Muscle of arm (tissue), 12 donors: ENCODE measurements around the gene SNAP23. TPM values are rescaled to one million over a fixed set of nuclear protein-coding genes. Genes with fewer than 3 reads are reported as not detected.
A peak's percentile ranks its signal among the peaks of the same experiment; 100 is the strongest.

ENCODE experiments used
- DNase-seq: peaks from one replicate; pipeline ENCODE4 v3.0.0-alpha.2; 2013
- polyA plus RNA-seq, 12 donors: library from polyadenylated mRNA; unstranded; fragments of 120-200 nt; gene quantifications; one replicate each; pipeline ENCODE4 v1.2.1, GENCODE V29; 2013; ENCODE audit not compliant: insufficient read length in 12 of 12

Gene SNAP23
- polyA plus RNA-seq, 12 donors: 49.2 to 100 (median 63.7) TPM; not detected in 1

GRCh38 chr15:42491539-42492225 lies 3.8 kb upstream of the SNAP23 start:
- DNase-seq: no peak

GRCh38 chr15:42493679-42494078 lies 1.8 kb upstream of the SNAP23 start:
- no peak for DNase-seq

- DNase-seq: peak; percentile 76
Measured at GRCh38 chr15:42494998-42495360, 455 bp upstream of the SNAP23 start.

GRCh38 chr15:42498212-42499068 lies 3.0 kb downstream of the SNAP23 start:
- no peak for DNase-seq

- DNase-seq: no peak
Measured at GRCh38 chr15:42499858-42500609, 4.6 kb downstream of the SNAP23 start.

GRCh38 chr15:42502477-42502876 lies 7.0 kb downstream of the SNAP23 start:
- no peak for DNase-seq

GRCh38 chr15:42503825-42504224 lies 8.4 kb downstream of the SNAP23 start:
- DNase-seq: no peak

GRCh38 chr15:42504631-42505030 lies 9.2 kb downstream of the SNAP23 start:
- no peak for DNase-seq

- DNase-seq: no peak
Measured at GRCh38 chr15:42507514-42507913, 12.1 kb downstream of the SNAP23 start.

GRCh38 chr15:42508263-42508690 lies 12.8 kb downstream of the SNAP23 start:
- no peak for DNase-seq

- no peak for DNase-seq
Measured at GRCh38 chr15:42510258-42511006, 15.0 kb downstream of the SNAP23 start.

- no peak for DNase-seq
Measured at GRCh38 chr15:42511007-42511391, 15.6 kb downstream of the SNAP23 start.

- no peak for DNase-seq
Measured at GRCh38 chr15:42523331-42523730, 27.9 kb downstream of the SNAP23 start.

- no peak for DNase-seq
Measured at GRCh38 chr15:42528970-42529369, 33.5 kb downstream of the SNAP23 start.

- no peak for DNase-seq
Measured at GRCh38 chr15:42533246-42533645, 37.8 kb downstream of the SNAP23 start.

- DNase-seq: no peak
Measured at GRCh38 chr15:42544853-42545629, 49.6 kb downstream of the SNAP23 start.

- DNase-seq: no peak
Measured at GRCh38 chr15:42547918-42548248, 52.4 kb downstream of the SNAP23 start.

GRCh38 chr15:42548249-42549031 lies 53.0 kb downstream of the SNAP23 start, which contains the start of the genes HAUS2 and LRRC57:
Gene HAUS2 (plus strand): TSS chr15:42548838. CDS start chr15:42548873, 35 bp downstream.
Gene LRRC57 (minus strand): TSS chr15:42548793. CDS start chr15:42548434, 359 bp downstream.
- peak; percentile 91 for DNase-seq

- DNase-seq: no peak
Measured at GRCh38 chr15:42549032-42549491, 53.6 kb downstream of the SNAP23 start.
